Suprapubic skin (tissue), 4 donors: Measurements from ENCODE around the gene TBC1D17. TPM values are rescaled to one million over a fixed set of nuclear protein-coding genes. Genes with fewer than 3 reads are reported as not detected.
A peak's percentile ranks its signal among the peaks of the same experiment; 100 is the strongest.

Experiments
- DNase-seq, 2 donors: peaks; one replicate each; pipeline ENCODE4 v3.0.0-alpha.2; 2019; ENCODE audit warnings: low spot score in 2 of 2
- H3K27ac ChIP-seq: fragments of 200-600 bp; sonication (generic); one replicate; pipeline ENCODE4 v1.5.1; 2019
- H3K27me3 ChIP-seq: fragments of 200-600 bp; sonication (generic); one replicate; pipeline ENCODE4 v1.5.1; 2019
- H3K36me3 ChIP-seq: fragments of 200-600 bp; sonication (generic); one replicate; pipeline ENCODE4 v1.5.1; 2019
- H3K4me1 ChIP-seq: fragments of 200-600 bp; sonication (generic); one replicate; pipeline ENCODE4 v1.5.1; 2019
- H3K4me3 ChIP-seq: fragments of 200-600 bp; sonication (generic); one replicate; pipeline ENCODE4 v1.5.1; 2019; ENCODE audit warnings: mild to moderate bottlenecking
- H3K9me3 ChIP-seq: fragments of 200-600 bp; sonication (generic); one replicate; pipeline ENCODE4 v1.5.1; 2019
- CTCF ChIP-seq, 2 donors: fragments of 200-600 bp in 1 of 2; fragments of 450-650 bp in 1 of 2; sonication (generic) in 1 of 2; IDR thresholded peaks; one replicate each; pipeline ENCODE4 v1.5.1; 2016 to 2019; ENCODE audit warnings: antibody characterized with exemption in 2 of 2, mild to moderate bottlenecking in 1 of 2, moderate library complexity in 1 of 2
- EP300 ChIP-seq: sonication (generic); formaldehyde crosslinking; IDR thresholded peaks from one replicate; pipeline ENCODE4 v1.6.1; 2017; ENCODE audit warnings: antibody characterized with exemption
- POLR2A ChIP-seq, 2 donors: fragments of 450-650 bp; IDR thresholded peaks; one replicate each; pipeline ENCODE4 v1.6.1; 2017; ENCODE audit warnings: antibody characterized with exemption in 2 of 2, mild to moderate bottlenecking in 2 of 2, moderate library complexity in 2 of 2
- POLR2AphosphoS5 ChIP-seq, 3 donors: sonication (generic); formaldehyde crosslinking; IDR thresholded peaks; one replicate each; pipeline ENCODE4 v1.6.1; 2017; ENCODE audit warnings: antibody characterized with exemption in 3 of 3
- WGBS: methylation state at CpG from one replicate; pipeline ENCODE4 v1.1.5; 2018; 5-methylcytosine and 5-hydroxymethylcytosine counted together
- total RNA-seq, 4 donors: library from RNA; depleted of rRNA; stranded (reverse); fragments of >200 nt; gene quantifications; one replicate each; pipeline ENCODE4 v1.1.0, GENCODE V29; 2016

Gene TBC1D17
- total RNA-seq, 4 donors from 2014 or later: 40.5 to 93.4 (median 59.4) TPM

- peaks cover 69% of the 10 kb centered on the region for H3K36me3 ChIP-seq
- DNase-seq: no peak
- TF ChIP-seq POLR2A (IDR thresholded peaks at IDR 0.05): no peak
- TF ChIP-seq POLR2AphosphoS5 (IDR thresholded peaks at IDR 0.05): no peak
- no peak for TF ChIP-seq CTCF (IDR thresholded peaks at IDR 0.05)
- no peak for TF ChIP-seq EP300
- no peak overlapping the region for H3K27ac ChIP-seq
- no peak overlapping the region for H3K4me3 ChIP-seq
- WGBS: 93% methylated on average over 10 of the region's 14 CpGs
- H3K9me3 ChIP-seq: no peaks in the 10 kb centered on the region
- no peaks in the 10 kb centered on the region for H3K27me3 ChIP-seq
- H3K4me1 ChIP-seq: peaks cover 19% of the 10 kb centered on the region
Measured at GRCh38 chr19:49882643-49883042, 5.1 kb downstream of the TBC1D17 start.

GRCh38 chr19:49883094-49883493, 5.6 kb downstream of the TBC1D17 start:
- 96% methylated on average over 5 of the region's 5 CpGs for WGBS
- no peaks in the 10 kb centered on the region for H3K9me3 ChIP-seq
- no peak overlapping the region for H3K4me3 ChIP-seq
- peaks cover 72% of the 10 kb centered on the region for H3K36me3 ChIP-seq
- TF ChIP-seq POLR2A (IDR thresholded peaks at IDR 0.05): no peak
- no peak for TF ChIP-seq POLR2AphosphoS5 (IDR thresholded peaks at IDR 0.05)
- TF ChIP-seq CTCF (IDR thresholded peaks at IDR 0.05): no peak
- TF ChIP-seq EP300: no peak
- H3K27ac ChIP-seq: no peak overlapping the region
- H3K27me3 ChIP-seq: no peaks in the 10 kb centered on the region
- no peak for DNase-seq
- peaks cover 16% of the 10 kb centered on the region for H3K4me1 ChIP-seq

GRCh38 chr19:49884109-49884508, 6.6 kb downstream of the TBC1D17 start:
- WGBS: 92% methylated on average over 11 of the region's 18 CpGs
- no peak overlapping the region for H3K27ac ChIP-seq
- H3K9me3 ChIP-seq: no peaks in the 10 kb centered on the region
- peak in 1 of 2 donors; percentile 66 for DNase-seq
- H3K4me1 ChIP-seq: peaks cover 6% of the 10 kb centered on the region
- no peak for TF ChIP-seq CTCF (IDR thresholded peaks at IDR 0.05)
- no peak for TF ChIP-seq POLR2A (IDR thresholded peaks at IDR 0.05)
- no peak for TF ChIP-seq EP300
- H3K36me3 ChIP-seq: peaks cover 72% of the 10 kb centered on the region
- H3K4me3 ChIP-seq: no peak overlapping the region
- H3K27me3 ChIP-seq: no peaks in the 10 kb centered on the region

GRCh38 chr19:49884760-49885159, 7.3 kb downstream of the TBC1D17 start:
- Histone ChIP-seq H3K27ac (no peak overlapping the region), H3K36me3 (peaks cover 66% of the 10 kb centered on the region), H3K27me3 (no peaks in the 10 kb centered on the region), H3K4me3 (no peak overlapping the region), H3K9me3 (no peaks in the 10 kb centered on the region), H3K4me1 (peaks cover 9% of the 10 kb centered on the region)
- DNase-seq: no peak
- WGBS: 96% methylated on average over 3 of the region's 3 CpGs
- TF ChIP-seq POLR2AphosphoS5 (IDR thresholded peaks at IDR 0.05): no peak
- no peak for TF ChIP-seq EP300
- TF ChIP-seq POLR2A (IDR thresholded peaks at IDR 0.05): no peak
- no peak for TF ChIP-seq CTCF (IDR thresholded peaks at IDR 0.05)

- Histone ChIP-seq H3K4me3 (no peak overlapping the region), H3K27me3 (no peaks in the 10 kb centered on the region), H3K9me3 (no peaks in the 10 kb centered on the region), H3K4me1 (peaks cover 23% of the 10 kb centered on the region), H3K36me3 (peaks cover 42% of the 10 kb centered on the region), H3K27ac (no peak overlapping the region)
- TF ChIP-seq POLR2A (IDR thresholded peaks at IDR 0.05): no peak
- no peak for TF ChIP-seq POLR2AphosphoS5 (IDR thresholded peaks at IDR 0.05)
- no peak for TF ChIP-seq CTCF (IDR thresholded peaks at IDR 0.05)
- no peak for TF ChIP-seq EP300
- DNase-seq: peak in 1 of 2 donors; percentile 48
- WGBS: 70% methylated on average over 19 of the region's 23 CpGs
Measured at GRCh38 chr19:49887037-49887664, 9.6 kb downstream of the TBC1D17 start.
